HepG2 (cell line): ENCODE measurements around the gene UTRN. TPM values are rescaled to one million over a fixed set of nuclear protein-coding genes. Genes with fewer than 3 reads are reported as not detected.

ENCODE experiments used
- ATAC-seq: fragments of 200-7000 bp; cut with Tn5 transposase; 3 replicates; pipeline ENCODE4 v1.9.1; 2020; ENCODE audit warnings: mild to moderate bottlenecking, moderate library complexity
- BruUV-seq: library from RNA; stranded (reverse); fragments of 400-500 nt; replicated peaks from 2 replicates; lab custom pipeline; 2021; lab: Mats Ljungman, UMichigan
- CTCF ChIA-PET: fragments of 300-600 bp; formaldehyde crosslinking; extraction: SDS; loops from one replicate; lab custom pipeline; 2021; ENCODE audit warnings: low total read pairs, inconsistent platforms, low intra/inter-chr PET ratio; lab: Yijun Ruan, JAX
- POLR2A ChIA-PET: fragments of 350-600 bp; sonication (Branson Sonifier 250); formaldehyde crosslinking; loops from one replicate; lab custom pipeline; 2020; ENCODE audit warnings: antibody characterized with exemption, inconsistent platforms; lab: Yijun Ruan, JAX
- DNase-seq: peaks from one replicate; pipeline ENCODE4 v3.0.0-alpha.2; 2015; ENCODE audit warnings: low spot score
- FAIRE-seq: peaks from 3 replicates; lab custom pipeline; 2011; peaks lifted over from hg19 to GRCh38; lab: Jason Lieb, UNC
- H2AFZ ChIP-seq: one replicate; pipeline ENCODE4 v1.6.1; 2011; ENCODE audit warnings: low read length, inconsistent platforms
- H3K27ac ChIP-seq: fragments of 300-600 bp; 3 replicates; pipeline ENCODE4 v1.8.0; 2011; ENCODE audit warnings: mixed run types, mild to moderate bottlenecking, mixed read lengths, low read length, inconsistent platforms; ENCODE audit not compliant: insufficient read depth; ENCODE audit errors: extremely low read length
- H3K27me3 ChIP-seq, 2 experiments: fragments of 200-600 bp in 1 of 2; 2 replicates in 1 of 2; 3 replicates in 1 of 2; pipeline versions ENCODE4 v1.6.0 to v1.8.0; 2011; ENCODE audit warnings: low read length in 2 of 2, mild to moderate bottlenecking in 2 of 2, moderate library complexity in 2 of 2, inconsistent platforms in 1 of 2; ENCODE audit not compliant: insufficient read depth in 2 of 2, control insufficient read depth in 1 of 2
- H3K36me3 ChIP-seq, 2 experiments: fragments of 200-600 bp in 1 of 2; replicated peaks in 1 of 2; 2 replicates in 1 of 2; 3 replicates in 1 of 2; pipeline versions ENCODE4 v1.5.1 to v1.8.0; 2011; ENCODE audit warnings: low read length in 2 of 2, inconsistent platforms in 1 of 2; ENCODE audit not compliant: insufficient read depth in 2 of 2, control insufficient read depth in 1 of 2
- H3K4me1 ChIP-seq: 2 replicates; pipeline ENCODE4 v1.5.1; 2012; ENCODE audit warnings: low read length, inconsistent platforms; ENCODE audit not compliant: insufficient read depth
- H3K4me2 ChIP-seq: 2 replicates; pipeline ENCODE4 v1.6.0; 2011; ENCODE audit warnings: low read depth, low read length, inconsistent platforms
- H3K4me3 ChIP-seq, 3 experiments: fragments of 200-600 bp in 1 of 3; sonication (generic), shearing (Covaris generic) in 1 of 3; replicated peaks in 1 of 3; 2 replicates each; pipeline ENCODE4 v1.5.1; 2011 to 2016; ENCODE audit warnings: low read length in 3 of 3, inconsistent platforms in 2 of 3, low read depth in 2 of 3, mild to moderate bottlenecking in 2 of 3, control low read depth in 1 of 3, mixed read lengths in 1 of 3; ENCODE audit not compliant: insufficient read depth in 1 of 3
- H3K79me2 ChIP-seq: one replicate; pipeline ENCODE4 v1.6.1; 2011; ENCODE audit warnings: low read length, inconsistent platforms; ENCODE audit not compliant: insufficient read depth
- H3K9ac ChIP-seq: 2 replicates; pipeline ENCODE4 v1.6.0; 2011; ENCODE audit warnings: mild to moderate bottlenecking, low read depth, low read length, inconsistent platforms; ENCODE audit not compliant: insufficient read depth
- H3K9me3 ChIP-seq: 2 replicates; pipeline ENCODE4 v1.5.1; 2012; ENCODE audit warnings: mild to moderate bottlenecking, low read length
- H4K20me1 ChIP-seq: 2 replicates; pipeline ENCODE4 v1.6.0; 2011; ENCODE audit warnings: inconsistent platforms, mild to moderate bottlenecking, low read length, moderate library complexity; ENCODE audit not compliant: insufficient read depth
- AGO1 ChIP-seq: fragments of 200-400 bp; formaldehyde crosslinking; IDR thresholded peaks from 2 replicates; pipeline ENCODE4 v1.6.1; 2017; ENCODE audit warnings: mild to moderate bottlenecking, low read depth, low read length, moderate library complexity; ENCODE audit not compliant: poor library complexity, severe bottlenecking
- AGO2 ChIP-seq: fragments of 200-400 bp; formaldehyde crosslinking; optimal IDR thresholded peaks from 2 replicates; pipeline ENCODE3; 2017; ENCODE audit warnings: mild to moderate bottlenecking, low read depth, low read length, moderate library complexity
- ARNT ChIP-seq: fragments of 450-650 bp; IDR thresholded peaks from 2 replicates; pipeline ENCODE4 v1.6.1; 2017
- BCL6 ChIP-seq: IDR thresholded peaks from 2 replicates; pipeline ENCODE4 v1.6.1; 2016; ENCODE audit warnings: missing genetic modification reagents, missing compliant biosample characterization
- HNF1B ChIP-seq: sonication (generic); formaldehyde crosslinking; IDR thresholded peaks from 2 replicates; pipeline ENCODE4 v1.5.1; 2020; ENCODE audit warnings: mild to moderate bottlenecking, moderate library complexity, missing genetic modification reagents
- KDM2A ChIP-seq: sonication (generic); formaldehyde crosslinking; IDR thresholded peaks from 2 replicates; pipeline ENCODE4 v1.4.0; 2020; ENCODE audit warnings: low read depth, missing genetic modification reagents, borderline replicate concordance
- KDM5A ChIP-seq: fragments of 200-600 bp; sonication (generic); IDR thresholded peaks from 2 replicates; pipeline ENCODE4 v1.7.0; 2018; ENCODE audit warnings: antibody characterized with exemption, mild to moderate bottlenecking, low read length, borderline replicate concordance
- MAFK ChIP-seq, 2 experiments: IDR thresholded peaks in 1 of 2; conservative IDR thresholded peaks in 1 of 2; 2 replicates each; pipeline ENCODE4 v1.6.1; 2011; ENCODE audit warnings: improper control_type of control experiment in 2 of 2, low read length in 2 of 2
- TAF1 ChIP-seq: sonication (generic); formaldehyde crosslinking; IDR thresholded peaks from 2 replicates; pipeline ENCODE4 v1.4.0; 2020; ENCODE audit warnings: missing genetic modification reagents
- ZNF33A ChIP-seq: sonication (generic); formaldehyde crosslinking; IDR thresholded peaks from 2 replicates; pipeline ENCODE4 v1.5.1; 2020; ENCODE audit warnings: missing genetic modification reagents, mild to moderate bottlenecking, moderate library complexity, borderline replicate concordance
- ZNF382 ChIP-seq: sonication (generic); formaldehyde crosslinking; IDR thresholded peaks from 2 replicates; pipeline ENCODE4 v1.5.0; 2020; ENCODE audit warnings: missing genetic modification reagents, mild to moderate bottlenecking, borderline replicate concordance
- ZNF460 ChIP-seq: sonication (generic); formaldehyde crosslinking; IDR thresholded peaks from 2 replicates; pipeline ENCODE4 v1.5.1; 2020; ENCODE audit warnings: missing genetic modification reagents, mild to moderate bottlenecking, borderline replicate concordance
- ZNF547 ChIP-seq: sonication (generic); formaldehyde crosslinking; IDR thresholded peaks from 2 replicates; pipeline ENCODE4 v1.5.1; 2020; ENCODE audit warnings: mild to moderate bottlenecking, missing genetic modification reagents
- ZNF773 ChIP-seq: sonication (generic); formaldehyde crosslinking; IDR thresholded peaks from 2 replicates; pipeline ENCODE4 v1.4.0; 2020; ENCODE audit warnings: missing genetic modification reagents, borderline replicate concordance
- ZNF790 ChIP-seq: sonication (generic); formaldehyde crosslinking; IDR thresholded peaks from 2 replicates; pipeline ENCODE4 v1.8.0; 2022; ENCODE audit warnings: missing genetic modification reagents, mild to moderate bottlenecking, borderline replicate concordance
- ZNF891 ChIP-seq: sonication (generic); formaldehyde crosslinking; IDR thresholded peaks from 2 replicates; pipeline ENCODE4 v1.5.0; 2020; ENCODE audit warnings: mild to moderate bottlenecking, missing genetic modification reagents
- WGBS: methylation state at CpG from one replicate; pipeline ENCODE4 v1.1.6; 2017; ENCODE audit warnings: low lambda C conversion rate; 5-methylcytosine and 5-hydroxymethylcytosine counted together
- in situ Hi-C: cut with HindIII; loops from 2 replicates; pipeline ENCODE4 v1.10.0; 2017; ENCODE audit warnings: low pct_unique_long_range_greater_than_20kb; ENCODE audit not compliant: extremely low pct_ligation_motif_present
- intact Hi-C: fragments of 100-400 bp; cut with micrococcal nuclease; formaldehyde crosslinking; loops from one replicate; pipeline ENCODE4 v1.10.0; 2022; ENCODE audit not compliant: unreplicated experiment
- polyA plus RNA-seq, 8 experiments: library from polyadenylated mRNA; depleted of rRNA in 3 of 8; stranded (reverse) in 7 of 8; unstranded in 1 of 8; fragments of >200 nt; fragmentation: Illumina TruSeq in 4 of 8; extraction: Trizol in 4 of 8; gene quantifications; 2 replicates each; pipeline versions ENCODE4 v1.2.1 to v1.2.3, GENCODE V29; 2011 to 2016; ENCODE audit warnings: low read depth in 4 of 8, missing spikeins in 1 of 8, mixed read lengths in 1 of 8; ENCODE audit not compliant: insufficient read depth in 1 of 8
- total RNA-seq, 5 experiments: library from RNA; depleted of rRNA; stranded (reverse); fragments of >200 nt; fragmentation: Illumina TruSeq; extraction: Trizol; gene quantifications; 2 replicates each; pipeline ENCODE4 v1.2.3, GENCODE V29; 2016; ENCODE audit warnings: low read depth in 1 of 5
- TF ChIP-seq, protein P1 (sequence below): IDR thresholded peaks from 2 replicates; pipeline ENCODE4 v1.6.1; 2016; ENCODE audit warnings: mild to moderate bottlenecking, missing biosample characterization, missing genetic modification reagents
- TF ChIP-seq, protein P2 (sequence below): sonication (generic); formaldehyde crosslinking; IDR thresholded peaks from 2 replicates; pipeline ENCODE4 v1.4.0; 2020; ENCODE audit warnings: missing genetic modification reagents
- TF ChIP-seq, protein P3 (sequence below): sonication (generic); formaldehyde crosslinking; IDR thresholded peaks from 2 replicates; pipeline ENCODE4 v1.8.0; 2022; ENCODE audit warnings: missing genetic modification reagents, mild to moderate bottlenecking, borderline replicate concordance

The UTRN gene
- total and polyA plus RNA-seq, 2 of the 13 experiments (the other 11 are each of a cell fraction or from before 2014, with no cell fraction given) = 102 to 116 TPM

DNA sequence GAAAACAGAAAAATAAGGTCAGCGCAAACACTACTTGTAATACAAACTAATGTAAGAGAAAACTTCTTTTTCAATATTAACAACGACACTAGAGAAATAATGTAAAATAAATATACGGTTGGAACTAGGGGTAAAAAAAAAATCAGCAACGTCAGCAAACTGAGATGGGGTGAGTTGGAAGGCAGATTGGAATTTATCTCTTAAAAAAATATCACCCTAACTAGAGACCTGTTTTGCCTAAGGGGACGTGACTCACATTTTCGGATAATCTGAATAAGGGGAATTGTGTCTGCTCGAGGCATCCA is 705 bp upstream of the UTRN start:
- Histone ChIP-seq H3K79me2 (peaks cover 55% of the 10 kb centered on the region), H3K9ac (peak overlapping the region; percentile 84), H3K4me2 (peak overlapping the region; percentile 96), H4K20me1 (peaks cover 13% of the 10 kb centered on the region), H2AFZ (peak overlapping the region; percentile 48), H3K27ac (peak overlapping the region; percentile 88), H3K4me1 (peaks cover 34% of the 10 kb centered on the region), H3K9me3 (no peaks in the 10 kb centered on the region), H3K27me3 (peaks cover 0 to 3% of the 10 kb centered on the region in 2 experiments; a peak in 1 of 5 replicates), H3K4me3 (peak overlapping the region; percentile 87 to 99 (median 89)), H3K36me3 (peaks cover 4 to 7% of the 10 kb centered on the region in 2 experiments; a peak in 3 of 5 replicates)
- DNase-seq (no peak), ATAC-seq (no peak), FAIRE-seq (no peak)
- WGBS = 2% methylated on average over 7 of the region's 7 CpGs
- ChIA-PET CTCF (no interaction called here), POLR2A (interaction anchor here (1.0 kb wide), 1 partner anchor 19 kb away, joined by 5 read pairs; no protein-coding TSS in a partner anchor)
- intact Hi-C loops = loop anchor here (1.0 kb wide), 2 partner anchors 131 to 179 kb away; no protein-coding TSS in a partner anchor
- BruUV-seq = no TSS peak
- in situ Hi-C loops = no loop called here
- TF ChIP-seq ZNF891 (no peak), KDM2A (CRISPR knock-in tag) (no peak), TAF1 (CRISPR knock-in tag) (no peak), ZNF547 (CRISPR knock-in tag) (no peak), ZNF382 (no peak), ZNF773 (CRISPR knock-in tag) (no peak), KDM5A (0 out of 2 replicates have a peak, but pooled peaks have one; percentile 14), BCL6 (CRISPR knock-in tag) (no peak), ARNT (no peak), ZNF33A (CRISPR knock-in tag) (no peak), AGO2 (no peak), ZNF460 (CRISPR knock-in tag) (no peak), MAFK (conservative IDR thresholded peaks at IDR 0.05 in 1 of 2, IDR thresholded peaks at IDR 0.05 in 1 of 2; ENCODE audit: low read length in 2 of 2) (peak; percentile 99 to 100), AGO1 (no peak), ZNF790 (no peak), HNF1B (no peak)
- TF ChIP-seq, protein P1, sequence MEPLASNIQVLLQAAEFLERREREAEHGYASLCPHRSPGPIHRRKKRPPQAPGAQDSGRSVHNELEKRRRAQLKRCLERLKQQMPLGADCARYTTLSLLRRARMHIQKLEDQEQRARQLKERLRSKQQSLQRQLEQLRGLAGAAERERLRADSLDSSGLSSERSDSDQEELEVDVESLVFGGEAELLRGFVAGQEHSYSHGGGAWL (CRISPR knock-in tag) = no peak
- TF ChIP-seq, protein P2, sequence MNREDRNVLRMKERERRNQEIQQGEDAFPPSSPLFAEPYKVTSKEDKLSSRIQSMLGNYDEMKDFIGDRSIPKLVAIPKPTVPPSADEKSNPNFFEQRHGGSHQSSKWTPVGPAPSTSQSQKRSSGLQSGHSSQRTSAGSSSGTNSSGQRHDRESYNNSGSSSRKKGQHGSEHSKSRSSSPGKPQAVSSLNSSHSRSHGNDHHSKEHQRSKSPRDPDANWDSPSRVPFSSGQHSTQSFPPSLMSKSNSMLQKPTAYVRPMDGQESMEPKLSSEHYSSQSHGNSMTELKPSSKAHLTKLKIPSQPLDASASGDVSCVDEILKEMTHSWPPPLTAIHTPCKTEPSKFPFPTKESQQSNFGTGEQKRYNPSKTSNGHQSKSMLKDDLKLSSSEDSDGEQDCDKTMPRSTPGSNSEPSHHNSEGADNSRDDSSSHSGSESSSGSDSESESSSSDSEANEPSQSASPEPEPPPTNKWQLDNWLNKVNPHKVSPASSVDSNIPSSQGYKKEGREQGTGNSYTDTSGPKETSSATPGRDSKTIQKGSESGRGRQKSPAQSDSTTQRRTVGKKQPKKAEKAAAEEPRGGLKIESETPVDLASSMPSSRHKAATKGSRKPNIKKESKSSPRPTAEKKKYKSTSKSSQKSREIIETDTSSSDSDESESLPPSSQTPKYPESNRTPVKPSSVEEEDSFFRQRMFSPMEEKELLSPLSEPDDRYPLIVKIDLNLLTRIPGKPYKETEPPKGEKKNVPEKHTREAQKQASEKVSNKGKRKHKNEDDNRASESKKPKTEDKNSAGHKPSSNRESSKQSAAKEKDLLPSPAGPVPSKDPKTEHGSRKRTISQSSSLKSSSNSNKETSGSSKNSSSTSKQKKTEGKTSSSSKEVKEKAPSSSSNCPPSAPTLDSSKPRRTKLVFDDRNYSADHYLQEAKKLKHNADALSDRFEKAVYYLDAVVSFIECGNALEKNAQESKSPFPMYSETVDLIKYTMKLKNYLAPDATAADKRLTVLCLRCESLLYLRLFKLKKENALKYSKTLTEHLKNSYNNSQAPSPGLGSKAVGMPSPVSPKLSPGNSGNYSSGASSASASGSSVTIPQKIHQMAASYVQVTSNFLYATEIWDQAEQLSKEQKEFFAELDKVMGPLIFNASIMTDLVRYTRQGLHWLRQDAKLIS (CRISPR knock-in tag) = no peak
- TF ChIP-seq, protein P3, sequence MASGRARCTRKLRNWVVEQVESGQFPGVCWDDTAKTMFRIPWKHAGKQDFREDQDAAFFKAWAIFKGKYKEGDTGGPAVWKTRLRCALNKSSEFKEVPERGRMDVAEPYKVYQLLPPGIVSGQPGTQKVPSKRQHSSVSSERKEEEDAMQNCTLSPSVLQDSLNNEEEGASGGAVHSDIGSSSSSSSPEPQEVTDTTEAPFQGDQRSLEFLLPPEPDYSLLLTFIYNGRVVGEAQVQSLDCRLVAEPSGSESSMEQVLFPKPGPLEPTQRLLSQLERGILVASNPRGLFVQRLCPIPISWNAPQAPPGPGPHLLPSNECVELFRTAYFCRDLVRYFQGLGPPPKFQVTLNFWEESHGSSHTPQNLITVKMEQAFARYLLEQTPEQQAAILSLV (CRISPR knock-in tag) = no peak
